CD4-positive, alpha-beta T cell (primary cell): ENCODE measurements around the gene PARD3B. TPM values are rescaled to one million over a fixed set of nuclear protein-coding genes. Genes with fewer than 3 reads are reported as not detected.

Experiments
- ATAC-seq: fragments of 200-7000 bp; cut with Tn5 transposase; one replicate; pipeline ENCODE4 v1.10.0; 2022; ENCODE audit warnings: mild to moderate bottlenecking; ENCODE audit not compliant: poor library complexity
- CTCF ChIA-PET: fragments of 350-600 bp; sonication (Branson Sonifier 250); formaldehyde crosslinking; loops from one replicate; lab custom pipeline; 2021; ENCODE audit warnings: antibody characterized with exemption, inconsistent platforms; lab: Charles Lee
- POLR2A ChIA-PET: fragments of 350-600 bp; sonication (Branson Sonifier 250); formaldehyde crosslinking; loops from one replicate; lab custom pipeline; 2021; ENCODE audit warnings: antibody characterized with exemption, inconsistent platforms; lab: Charles Lee
- DNase-seq, 14 experiments: peaks; one replicate each; pipeline ENCODE4 v3.0.0-alpha.2; 2013 to 2020; ENCODE audit warnings: mixed read lengths in 2 of 14
- H3K27ac ChIP-seq, 2 donors: one replicate each; pipeline versions ENCODE4 v1.5.1 to v1.7.0; 2013; ENCODE audit warnings: low read length in 2 of 2, low read depth in 1 of 2, mild to moderate bottlenecking in 1 of 2
- H3K27me3 ChIP-seq, 2 experiments: 1 replicate in 1 of 2; 2 replicates in 1 of 2; pipeline versions ENCODE4 v1.6.1 to v1.7.0; 2013; ENCODE audit warnings: low read length in 2 of 2, control low read depth in 1 of 2, mild to moderate bottlenecking in 1 of 2, moderate library complexity in 1 of 2; ENCODE audit not compliant: insufficient read depth in 2 of 2, control insufficient read depth in 1 of 2
- H3K36me3 ChIP-seq: one replicate; pipeline ENCODE4 v1.6.1; 2013; ENCODE audit warnings: low read length, control low read depth; ENCODE audit not compliant: insufficient read depth
- H3K4me1 ChIP-seq: one replicate; pipeline ENCODE4 v1.6.1; 2013; ENCODE audit warnings: low read length, control low read depth; ENCODE audit not compliant: insufficient read depth
- H3K4me3 ChIP-seq: one replicate; pipeline ENCODE4 v1.5.1; 2013; ENCODE audit warnings: mild to moderate bottlenecking, low read length, moderate library complexity
- H3K9me3 ChIP-seq, 2 experiments: 1 replicate in 1 of 2; 2 replicates in 1 of 2; pipeline versions ENCODE4 v1.6.1 to v1.7.0; 2013; ENCODE audit warnings: low read length in 2 of 2, mild to moderate bottlenecking in 2 of 2, control low read depth in 1 of 2, moderate library complexity in 1 of 2; ENCODE audit not compliant: control insufficient read depth in 1 of 2, insufficient read depth in 1 of 2
- H3K27ac Mint-ChIP-seq: one replicate; pipeline ENCODE4 v1.8.0; 2020; ENCODE audit warnings: mixed read lengths
- H3K27me3 Mint-ChIP-seq: one replicate; pipeline ENCODE4 v1.8.0; 2021; ENCODE audit warnings: mixed read lengths
- H3K36me3 Mint-ChIP-seq: one replicate; pipeline ENCODE4 v1.8.0; 2021; ENCODE audit warnings: low read depth, mixed read lengths
- H3K4me1 Mint-ChIP-seq: one replicate; pipeline ENCODE4 v1.8.0; 2021; ENCODE audit warnings: low read depth, mixed read lengths
- H3K4me3 Mint-ChIP-seq: one replicate; pipeline ENCODE4 v1.8.0; 2020; ENCODE audit warnings: mild to moderate bottlenecking, mixed read lengths
- H3K9me3 Mint-ChIP-seq: one replicate; pipeline ENCODE4 v1.8.0; 2020; ENCODE audit warnings: mixed read lengths
- CTCF ChIP-seq: fragments of 200-600 bp; IDR thresholded peaks from one replicate; pipeline ENCODE4 v1.8.0; 2022; ENCODE audit warnings: antibody characterized with exemption, mild to moderate bottlenecking
- intact Hi-C, 2 experiments: fragments of 100-400 bp; cut with DNase I in 1 of 2; cut with micrococcal nuclease in 1 of 2; formaldehyde crosslinking; loops; one replicate each; pipeline versions ENCODE4 v1.15.1 to v1.9.0; 2023 to 2025; cut with DNase I, micrococcal nuclease
- total RNA-seq, 174 experiments: library from RNA in 2 of 174; stranded (reverse) in 2 of 174; gene quantifications; one replicate each; pipeline ENCODE4 v1.2.3 and lab custom pipeline; 2021 to 2026

PARD3B gene
- total RNA-seq, 2 experiments from 2014 or later: 0.87 to 1.9 TPM

GRCh38 chr2:205056151-205056561, 510.9 kb downstream of the PARD3B start:
- H3K27ac ChIP-seq: no peak overlapping the region
- Mint-ChIP-seq H3K36me3 (no peaks in the 10 kb centered on the region), H3K27me3 (no peaks in the 10 kb centered on the region), H3K27ac (no peak overlapping the region), H3K4me3 (peak overlapping the region; percentile 75), H3K4me1 (peaks cover 40% of the 10 kb centered on the region), H3K9me3 (peaks cover 10% of the 10 kb centered on the region)
- H3K4me1 ChIP-seq: no peaks in the 10 kb centered on the region
- H3K9me3 ChIP-seq: peaks cover 0 to 8% of the 10 kb centered on the region in 2 experiments
- H3K4me3 ChIP-seq: peak overlapping the region; percentile 28
- POLR2A ChIA-PET: interaction anchor here (0.6 kb wide), 1 partner anchor 348 kb away, joined by 3 read pairs; no protein-coding TSS in a partner anchor
- CTCF ChIA-PET: no interaction called here
- no peaks in the 10 kb centered on the region for H3K36me3 ChIP-seq
- no peak for TF ChIP-seq CTCF
- H3K27me3 ChIP-seq: no peaks in the 10 kb centered on the region
- ATAC-seq (no peak), DNase-seq (no peak)
- intact Hi-C loops: no loop called here

GRCh38 chr2:205058409-205058808, 513.1 kb downstream of the PARD3B start:
- H3K27me3 ChIP-seq: no peaks in the 10 kb centered on the region
- DNase-seq (no peak), ATAC-seq (no peak)
- no peak overlapping the region for H3K4me3 ChIP-seq
- Mint-ChIP-seq H3K9me3 (peaks cover 10% of the 10 kb centered on the region), H3K4me3 (no peak overlapping the region), H3K36me3 (no peaks in the 10 kb centered on the region), H3K4me1 (peaks cover 23% of the 10 kb centered on the region), H3K27me3 (no peaks in the 10 kb centered on the region), H3K27ac (no peak overlapping the region)
- no peak overlapping the region for H3K27ac ChIP-seq
- no peak for TF ChIP-seq CTCF
- POLR2A ChIA-PET: no interaction called here
- peaks cover 0 to 8% of the 10 kb centered on the region in 2 experiments for H3K9me3 ChIP-seq
- intact Hi-C loops: no loop called here
- H3K4me1 ChIP-seq: no peaks in the 10 kb centered on the region
- CTCF ChIA-PET: no interaction called here
- no peaks in the 10 kb centered on the region for H3K36me3 ChIP-seq

GRCh38 chr2:205060269-205060668, 515.0 kb downstream of the PARD3B start:
- intact Hi-C loops: no loop called here
- no peaks in the 10 kb centered on the region for H3K27me3 Mint-ChIP-seq
- H3K36me3 Mint-ChIP-seq: no peaks in the 10 kb centered on the region
- H3K9me3 Mint-ChIP-seq: peaks cover 10% of the 10 kb centered on the region
- H3K4me3 ChIP-seq: no peak overlapping the region
- no peaks in the 10 kb centered on the region for H3K27me3 ChIP-seq
- peaks cover 0 to 8% of the 10 kb centered on the region in 2 experiments for H3K9me3 ChIP-seq
- no peak overlapping the region for H3K4me3 Mint-ChIP-seq
- peaks cover 12% of the 10 kb centered on the region for H3K4me1 Mint-ChIP-seq
- no peak overlapping the region for H3K27ac Mint-ChIP-seq
- H3K27ac ChIP-seq: no peak overlapping the region
- TF ChIP-seq CTCF: no peak
- ChIA-PET CTCF (no interaction called here), POLR2A (interaction anchor here (0.9 kb wide), 1 partner anchor 178 kb away, joined by 4 read pairs; no protein-coding TSS in a partner anchor)
- H3K4me1 ChIP-seq: no peaks in the 10 kb centered on the region
- DNase-seq (no peak), ATAC-seq (no peak)
- H3K36me3 ChIP-seq: no peaks in the 10 kb centered on the region
